ENCODE data around the gene CSH1. TPM values are rescaled to one million over a fixed set of nuclear protein-coding genes. Genes with fewer than 3 reads are reported as not detected.
"Not testable (repeated sequence)": the region's sequence is repeated elsewhere in the genome, so short reads cannot be mapped to it uniquely, and the experiment has no call there.

Gene CSH1
- total and polyA plus RNA-seq, 2 donors (not counting 1 experiment from before 2014, with no cell fraction given) = not detected

DNA sequence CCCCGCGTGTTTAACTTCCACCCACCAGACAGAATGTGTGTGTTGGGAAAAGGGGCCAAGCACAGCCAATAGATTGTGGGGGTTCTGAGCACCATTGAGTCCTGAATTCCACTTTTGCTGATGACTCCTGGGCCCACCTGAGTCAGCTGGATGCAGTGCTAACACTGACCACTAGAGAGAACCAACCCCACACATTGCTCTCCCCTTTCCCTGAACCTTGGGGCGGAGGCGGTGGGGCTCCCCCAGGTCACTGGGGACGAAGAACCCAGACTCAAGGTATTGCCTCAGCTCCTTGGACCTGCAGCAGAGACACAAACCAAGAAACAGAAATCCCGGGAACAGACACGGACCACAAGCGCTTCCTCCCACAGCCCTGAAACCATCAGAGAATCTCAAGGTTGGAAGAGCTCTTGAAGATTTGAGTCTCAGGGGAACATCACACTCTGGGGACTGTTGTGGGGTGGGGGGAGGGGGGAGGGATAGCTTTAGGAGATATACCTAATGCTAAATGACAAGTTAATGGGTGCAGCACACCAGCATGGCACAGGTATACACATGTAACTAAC, 22.2 kb downstream of the CSH1 start:
- H3K9me3 ChIP-seq (ENCODE audit: control extremely low read depth in 1 of 3, control insufficient read depth in 2 of 3, insufficient read depth in 1 of 3, low read length in 2 of 3); intact Hi-C loops (cut with micrococcal nuclease); H3K27ac ChIP-seq (ENCODE audit: low read length in 2 of 2); H3K4me3 ChIP-seq (ENCODE audit: control extremely low read depth in 1 of 5, extremely low read depth in 1 of 5, insufficient read depth in 1 of 5, low read depth in 2 of 5, low read length in 4 of 5); H3K27ac Mint-ChIP-seq; H3K27me3 Mint-ChIP-seq; H3K9me3 Mint-ChIP-seq (ENCODE audit: insufficient read depth); POLR2A ChIA-PET; H2AFZ ChIP-seq (ENCODE audit: insufficient read depth, low read depth, low read length, poor library complexity, severe bottlenecking); CTCF ChIA-PET; DNase-seq; H3K4me1 ChIP-seq (ENCODE audit: control insufficient read depth in 2 of 2, insufficient read depth in 2 of 2, low read length in 2 of 2); H3K9ac ChIP-seq (ENCODE audit: low read length); H3K4me3 Mint-ChIP-seq; H3K27me3 ChIP-seq (replicated peaks in 1 of 4; ENCODE audit: control extremely low read depth in 1 of 4, control insufficient read depth in 3 of 4, insufficient read depth in 4 of 4, low read length in 3 of 4); H3K36me3 ChIP-seq (replicated peaks in 1 of 2; ENCODE audit: control extremely low read depth in 1 of 2, control insufficient read depth in 1 of 2, extremely low read depth in 1 of 2, insufficient read depth in 2 of 2, low read length in 1 of 2); H4K20me1 ChIP-seq (ENCODE audit: control insufficient read depth, insufficient read depth, low read length, poor library complexity, severe bottlenecking); H3K4me2 ChIP-seq (replicated peaks; ENCODE audit: low read depth, low read length, poor library complexity, severe bottlenecking); H3K79me2 ChIP-seq (ENCODE audit: control insufficient read depth, insufficient read depth, low read length); ATAC-seq (ENCODE audit: low read depth): not testable (repeated sequence)
- WGBS (ENCODE audit: insufficient coverage) = 65% methylated on average over 3 of the region's 8 CpGs
- H3K4me1 Mint-ChIP-seq = peaks cover 10% of the 10 kb centered on the region

DNA sequence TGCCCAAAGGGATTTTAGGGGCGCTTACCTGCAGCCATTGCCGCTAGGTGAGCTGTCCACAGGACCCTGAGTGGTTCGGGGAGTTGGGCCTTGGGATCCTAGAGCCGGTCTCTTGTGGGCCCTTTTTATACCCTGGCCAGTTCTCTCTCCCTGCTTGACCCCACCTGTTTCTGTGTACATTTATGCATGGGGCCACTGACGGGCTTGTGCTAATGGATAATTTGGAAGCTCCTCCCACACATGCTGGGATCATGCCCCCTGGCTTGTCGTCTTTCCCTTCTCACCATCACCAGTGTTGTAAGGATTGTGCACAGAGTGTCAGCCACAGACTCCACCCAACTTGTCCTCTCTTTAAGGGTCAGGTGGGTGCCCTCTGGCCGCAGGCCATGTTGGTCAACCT, 22.8 kb downstream of the CSH1 start, which contains the start of gene CSH2:
TSS of gene CSH2 (minus strand) at position 101 of the 400 bp plus-strand sequence. CDS start at position 38, 63 bp downstream.
- H4K20me1 ChIP-seq (ENCODE audit: control insufficient read depth, insufficient read depth, low read length, poor library complexity, severe bottlenecking); POLR2A ChIA-PET; CTCF ChIA-PET; H3K4me2 ChIP-seq (replicated peaks; ENCODE audit: low read depth, low read length, poor library complexity, severe bottlenecking); H3K9me3 Mint-ChIP-seq (ENCODE audit: insufficient read depth); DNase-seq; ATAC-seq (ENCODE audit: low read depth); H2AFZ ChIP-seq (ENCODE audit: insufficient read depth, low read depth, low read length, poor library complexity, severe bottlenecking); H3K9me3 ChIP-seq (ENCODE audit: control extremely low read depth in 1 of 3, control insufficient read depth in 2 of 3, insufficient read depth in 1 of 3, low read length in 2 of 3); H3K4me1 Mint-ChIP-seq; H3K27me3 Mint-ChIP-seq; H3K36me3 ChIP-seq (replicated peaks in 1 of 2; ENCODE audit: control extremely low read depth in 1 of 2, control insufficient read depth in 1 of 2, extremely low read depth in 1 of 2, insufficient read depth in 2 of 2, low read length in 1 of 2); H3K27ac Mint-ChIP-seq; H3K4me1 ChIP-seq (ENCODE audit: control insufficient read depth in 2 of 2, insufficient read depth in 2 of 2, low read length in 2 of 2); H3K9ac ChIP-seq (ENCODE audit: low read length); H3K27me3 ChIP-seq (replicated peaks in 1 of 4; ENCODE audit: control extremely low read depth in 1 of 4, control insufficient read depth in 3 of 4, insufficient read depth in 4 of 4, low read length in 3 of 4); H3K4me3 Mint-ChIP-seq; intact Hi-C loops (cut with micrococcal nuclease); H3K4me3 ChIP-seq (ENCODE audit: control extremely low read depth in 1 of 5, extremely low read depth in 1 of 5, insufficient read depth in 1 of 5, low read depth in 2 of 5, low read length in 4 of 5); H3K79me2 ChIP-seq (ENCODE audit: control insufficient read depth, insufficient read depth, low read length); H3K27ac ChIP-seq (ENCODE audit: low read length in 2 of 2): not testable (repeated sequence)
- no CpG with 5 or more reads among the region's 7 CpGs for WGBS (ENCODE audit: insufficient coverage)

DNA sequence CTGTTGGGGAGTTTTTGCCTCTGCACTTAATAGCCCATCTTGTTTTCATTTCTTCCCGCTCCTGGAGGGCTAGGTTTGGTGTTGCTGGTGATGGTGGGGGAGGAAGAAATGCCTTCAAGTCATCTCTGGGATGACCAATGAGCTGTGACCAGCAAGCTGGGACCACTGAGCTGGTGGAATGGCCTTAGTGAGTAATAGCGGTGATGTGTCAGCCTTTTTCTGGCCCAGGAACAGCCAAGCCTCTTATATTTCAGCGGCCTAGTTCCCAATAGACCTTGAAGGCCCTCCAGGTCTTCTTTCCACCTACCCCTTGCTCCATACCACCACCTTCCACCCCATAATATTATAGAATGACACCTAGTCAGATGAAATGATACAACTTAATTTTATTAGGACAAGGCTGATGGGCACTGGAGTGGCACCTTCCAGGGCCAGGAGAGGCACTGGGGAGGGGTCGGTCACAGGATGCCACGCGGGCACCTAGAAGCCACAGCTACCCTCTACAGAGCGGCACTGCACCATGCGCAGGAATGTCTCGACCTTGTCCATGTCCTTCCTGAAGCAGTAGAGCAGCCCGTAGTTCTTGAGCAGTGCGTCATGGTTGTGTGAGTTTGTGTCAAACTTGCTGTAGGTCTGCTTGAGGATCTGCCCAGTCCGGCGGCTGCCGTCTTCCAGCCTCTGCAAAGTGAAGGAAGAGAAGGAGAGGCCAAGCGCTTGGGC, 24.6 kb downstream of the CSH1 start:
- H2AFZ ChIP-seq (ENCODE audit: insufficient read depth, low read depth, low read length, poor library complexity, severe bottlenecking); H3K27me3 ChIP-seq (replicated peaks in 1 of 4; ENCODE audit: control extremely low read depth in 1 of 4, control insufficient read depth in 3 of 4, insufficient read depth in 4 of 4, low read length in 3 of 4); H3K9me3 Mint-ChIP-seq (ENCODE audit: insufficient read depth); H3K27me3 Mint-ChIP-seq; H3K4me1 Mint-ChIP-seq; POLR2A ChIA-PET; H3K4me3 ChIP-seq (ENCODE audit: control extremely low read depth in 1 of 5, extremely low read depth in 1 of 5, insufficient read depth in 1 of 5, low read depth in 2 of 5, low read length in 4 of 5); H3K27ac Mint-ChIP-seq; intact Hi-C loops (cut with micrococcal nuclease); H3K9me3 ChIP-seq (ENCODE audit: control extremely low read depth in 1 of 3, control insufficient read depth in 2 of 3, insufficient read depth in 1 of 3, low read length in 2 of 3); H4K20me1 ChIP-seq (ENCODE audit: control insufficient read depth, insufficient read depth, low read length, poor library complexity, severe bottlenecking); H3K79me2 ChIP-seq (ENCODE audit: control insufficient read depth, insufficient read depth, low read length); DNase-seq; H3K4me1 ChIP-seq (ENCODE audit: control insufficient read depth in 2 of 2, insufficient read depth in 2 of 2, low read length in 2 of 2); H3K36me3 ChIP-seq (replicated peaks in 1 of 2; ENCODE audit: control extremely low read depth in 1 of 2, control insufficient read depth in 1 of 2, extremely low read depth in 1 of 2, insufficient read depth in 2 of 2, low read length in 1 of 2); CTCF ChIA-PET; H3K27ac ChIP-seq (ENCODE audit: low read length in 2 of 2); H3K9ac ChIP-seq (ENCODE audit: low read length); H3K4me3 Mint-ChIP-seq; ATAC-seq (ENCODE audit: low read depth); H3K4me2 ChIP-seq (replicated peaks; ENCODE audit: low read depth, low read length, poor library complexity, severe bottlenecking): not testable (repeated sequence)
- WGBS (ENCODE audit: insufficient coverage) = 100% methylated on average over 1 of the region's 15 CpGs

- H3K9me3 Mint-ChIP-seq (ENCODE audit: insufficient read depth); H3K27ac ChIP-seq (ENCODE audit: low read length in 2 of 2); H3K4me3 Mint-ChIP-seq; H3K4me2 ChIP-seq (replicated peaks; ENCODE audit: low read depth, low read length, poor library complexity, severe bottlenecking); H3K9ac ChIP-seq (ENCODE audit: low read length); DNase-seq; H3K4me1 Mint-ChIP-seq; ATAC-seq (ENCODE audit: low read depth); H3K4me3 ChIP-seq (ENCODE audit: control extremely low read depth in 1 of 5, extremely low read depth in 1 of 5, insufficient read depth in 1 of 5, low read depth in 2 of 5, low read length in 4 of 5); H3K27me3 ChIP-seq (replicated peaks in 1 of 4; ENCODE audit: control extremely low read depth in 1 of 4, control insufficient read depth in 3 of 4, insufficient read depth in 4 of 4, low read length in 3 of 4); H4K20me1 ChIP-seq (ENCODE audit: control insufficient read depth, insufficient read depth, low read length, poor library complexity, severe bottlenecking); H3K36me3 ChIP-seq (replicated peaks in 1 of 2; ENCODE audit: control extremely low read depth in 1 of 2, control insufficient read depth in 1 of 2, extremely low read depth in 1 of 2, insufficient read depth in 2 of 2, low read length in 1 of 2); H3K4me1 ChIP-seq (ENCODE audit: control insufficient read depth in 2 of 2, insufficient read depth in 2 of 2, low read length in 2 of 2); H3K27ac Mint-ChIP-seq; H2AFZ ChIP-seq (ENCODE audit: insufficient read depth, low read depth, low read length, poor library complexity, severe bottlenecking); POLR2A ChIA-PET; H3K27me3 Mint-ChIP-seq; intact Hi-C loops (cut with micrococcal nuclease); H3K79me2 ChIP-seq (ENCODE audit: control insufficient read depth, insufficient read depth, low read length); H3K9me3 ChIP-seq (ENCODE audit: control extremely low read depth in 1 of 3, control insufficient read depth in 2 of 3, insufficient read depth in 1 of 3, low read length in 2 of 3): not testable (repeated sequence)
- WGBS (ENCODE audit: insufficient coverage) = no CpG with 5 or more reads among the region's 4 CpGs
- CTCF ChIA-PET = interaction anchor here (1.0 kb wide), 1 partner anchor 21 kb away, joined by 3 read pairs; no protein-coding TSS in a partner anchor
These were observed 26.1 kb downstream of the CSH1 start for GRCh38 chr17:63870292-63870665.
